SKM-1 treated with dmso at 0.1 percent for 144 hours (cell line): ENCODE measurements around the gene SH3BP5L.

Source experiments
- DNase-seq: peaks from one replicate; lab custom pipeline; 2025; ENCODE audit not compliant: unreplicated experiment; lab: John Stamatoyannopoulos, UW

The SH3BP5L gene

GRCh38 chr1:248782416-248783141 is 43.1 kb downstream of the SH3BP5L start:
- no peak for DNase-seq

GRCh38 chr1:248779350-248779749 is 46.4 kb downstream of the SH3BP5L start:
- DNase-seq = no peak

- DNase-seq = no peak
These were observed 46.8 kb downstream of the SH3BP5L start for GRCh38 chr1:248778906-248779305.

GRCh38 chr1:248776991-248777390 is 48.7 kb downstream of the SH3BP5L start:
- no peak for DNase-seq

GRCh38 chr1:248775441-248775840 is 50.3 kb downstream of the SH3BP5L start:
- no peak for DNase-seq
